GM19351 (cell line): Measurements from ENCODE around the gene SNCB.

Source experiments
- ATAC-seq: cut with Tn5 transposase; IDR thresholded peaks from one replicate; pipeline ENCODE4 v1.9.1; 2021; ENCODE audit warnings: mild to moderate bottlenecking, moderate library complexity; ENCODE audit not compliant: unreplicated experiment

Gene SNCB

GRCh38 chr5:176661676-176662075 lies 31.3 kb upstream of the SNCB start:
- no peak for ATAC-seq

GRCh38 chr5:176660860-176661641 lies 30.7 kb upstream of the SNCB start:
- peak; percentile 84 for ATAC-seq

GRCh38 chr5:176660530-176660859 lies 30.2 kb upstream of the SNCB start:
- ATAC-seq: peak; percentile 29

- no peak for ATAC-seq
These were observed 29.6 kb upstream of the SNCB start for GRCh38 chr5:176659860-176660461.

GRCh38 chr5:176659512-176659839 lies 29.1 kb upstream of the SNCB start:
- ATAC-seq: no peak

- no peak for ATAC-seq
These were observed 28.6 kb upstream of the SNCB start for GRCh38 chr5:176658817-176659511.

- ATAC-seq: peak; percentile 42
These were observed 27.8 kb upstream of the SNCB start for GRCh38 chr5:176658007-176658599.

- no peak for ATAC-seq
These were observed 26.2 kb upstream of the SNCB start for GRCh38 chr5:176656467-176656990.

GRCh38 chr5:176654856-176655255 lies 24.5 kb upstream of the SNCB start:
- no peak for ATAC-seq

- ATAC-seq: peak; percentile 38
These were observed 23.4 kb upstream of the SNCB start for GRCh38 chr5:176653401-176654385.

- ATAC-seq: no peak
These were observed 21.8 kb upstream of the SNCB start for GRCh38 chr5:176652136-176652535.

- ATAC-seq: no peak
These were observed 21.2 kb upstream of the SNCB start for GRCh38 chr5:176651472-176651980.

GRCh38 chr5:176650354-176650884 lies 20.1 kb upstream of the SNCB start:
- no peak for ATAC-seq

- ATAC-seq: no peak
These were observed 18.3 kb upstream of the SNCB start for GRCh38 chr5:176648474-176649194.

GRCh38 chr5:176647843-176648473 lies 17.6 kb upstream of the SNCB start:
- no peak for ATAC-seq

- ATAC-seq: peak; percentile 90
These were observed 16.9 kb upstream of the SNCB start, which contains the start of gene TSPAN17 for GRCh38 chr5:176647030-176647842. TSPAN17 (plus strand) TSS chr5:176647484; CDS start chr5:176647616, 132 bp downstream.

- ATAC-seq: peak; percentile 26
These were observed 16.3 kb upstream of the SNCB start for GRCh38 chr5:176646707-176647029.
